SU-DHL-6 (cell line): ENCODE data around the gene ATP9B.

Source experiments
- CTCF ChIP-seq: fragments of 200-600 bp; sonication (generic); IDR thresholded peaks from one replicate; pipeline ENCODE4 v1.5.1; 2017; ENCODE audit warnings: antibody characterized with exemption, mild to moderate bottlenecking, low read length, moderate library complexity; ENCODE audit not compliant: insufficient read depth, poor library complexity, severe bottlenecking
- EZH2phosphoT487 ChIP-seq: fragments of 200-600 bp; sonication (generic), shearing (Covaris generic); conservative IDR thresholded peaks from 2 replicates; pipeline ENCODE4 v1.6.1; 2018; ENCODE audit warnings: mild to moderate bottlenecking, antibody characterized with exemption, low read length, moderate library complexity, mixed read lengths

GRCh38 chr18:79418236-79418635, 349.0 kb downstream of the ATP9B start:
- TF ChIP-seq EZH2phosphoT487, result no peak
- no peak for TF ChIP-seq CTCF
